ENCODE data around the gene ABCG1. TPM values are rescaled to one million over a fixed set of nuclear protein-coding genes. Genes with fewer than 3 reads are reported as not detected.
A peak's percentile ranks its signal among the peaks of the same experiment; 100 is the strongest.

The ABCG1 gene
- total RNA-seq, 1 experiment from 2014 or later = 20.3 TPM

DNA sequence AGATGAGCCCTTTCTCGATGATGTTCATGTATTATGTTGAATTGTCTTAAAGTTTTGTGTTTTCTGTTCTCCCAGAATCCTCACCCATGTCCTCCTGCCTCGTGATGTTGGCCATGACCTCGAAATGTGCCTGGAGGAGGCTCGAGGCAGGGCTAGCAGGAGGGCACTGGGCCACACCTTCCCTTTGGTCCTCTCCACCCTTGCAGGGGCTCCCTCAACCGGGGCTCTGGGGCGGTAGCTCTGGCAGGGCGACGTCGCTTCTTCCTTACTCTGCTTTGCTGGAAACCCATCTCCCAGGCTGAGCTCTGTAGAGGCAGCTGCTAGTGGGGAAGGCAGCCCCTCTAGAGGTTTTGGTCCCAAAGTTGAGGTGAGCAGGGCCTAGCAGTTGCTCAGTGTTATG, 82.0 kb downstream of the ABCG1 start:
- DNase-seq (ENCODE audit: extremely low read depth, low read depth) = no peak

DNA sequence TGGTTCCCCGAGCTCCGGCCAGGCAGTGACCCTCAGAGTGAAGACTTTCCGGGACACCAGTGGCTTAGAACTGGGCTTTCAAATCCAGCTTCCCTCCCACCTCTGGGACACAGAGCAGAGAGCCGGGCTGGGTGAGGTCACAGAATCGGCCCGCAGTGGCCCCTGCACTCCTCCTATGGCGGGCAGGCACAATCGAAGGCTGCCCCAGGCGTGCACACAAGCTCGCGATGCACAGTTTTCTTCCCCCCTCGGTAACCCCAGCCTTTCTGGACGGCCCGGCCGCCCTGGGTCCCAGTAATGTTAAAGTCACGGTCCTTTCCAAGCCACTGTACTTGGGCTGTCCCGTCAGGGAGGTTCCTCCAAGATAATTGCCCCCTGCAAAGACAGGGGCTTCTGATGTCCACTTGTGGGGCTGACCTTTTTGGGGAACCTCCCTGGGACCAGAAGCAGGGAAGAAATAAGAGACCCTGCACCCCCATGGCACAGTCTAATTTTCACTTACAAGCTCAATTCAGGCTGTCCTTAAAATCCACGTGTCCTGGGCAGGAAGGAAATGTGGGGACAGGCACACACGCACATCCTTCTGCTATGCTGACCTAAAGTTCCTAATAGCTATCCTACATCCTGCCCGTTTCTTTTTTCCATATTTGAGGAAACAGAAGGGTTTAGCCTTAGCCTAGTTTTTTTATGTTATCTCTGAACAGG, 82.6 kb downstream of the ABCG1 start:
- no peak for DNase-seq (ENCODE audit: extremely low read depth, low read depth)

DNA sequence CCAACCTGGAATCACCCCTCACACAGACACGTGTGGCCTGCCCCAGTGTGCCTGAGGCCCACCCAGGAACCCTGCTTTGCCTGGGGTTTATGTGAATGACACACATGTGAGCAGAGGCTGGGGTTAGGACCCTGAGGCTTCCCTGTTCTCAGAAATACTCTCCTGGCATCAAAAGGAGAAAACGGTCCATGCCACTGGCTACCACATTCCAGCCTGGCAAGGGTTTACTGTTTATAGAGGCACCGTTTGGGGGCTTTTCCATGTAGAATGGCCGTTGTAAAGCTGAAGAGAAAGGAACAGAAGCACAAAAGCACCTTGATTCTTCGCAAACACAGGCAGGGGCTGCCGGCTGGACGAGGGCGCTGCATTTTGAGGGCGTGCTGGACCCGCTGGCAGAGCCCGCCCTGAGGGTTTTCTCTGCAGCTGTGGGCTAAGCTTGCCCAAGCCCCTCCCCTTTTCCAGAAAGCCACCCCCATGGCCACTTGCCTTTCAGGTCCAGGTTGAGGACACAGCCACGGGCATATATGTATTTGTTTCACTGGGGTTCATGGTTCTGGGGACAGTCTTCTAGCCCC, 83.2 kb downstream of the ABCG1 start:
- DNase-seq (ENCODE audit: extremely low read depth, low read depth) = no peak

DNA sequence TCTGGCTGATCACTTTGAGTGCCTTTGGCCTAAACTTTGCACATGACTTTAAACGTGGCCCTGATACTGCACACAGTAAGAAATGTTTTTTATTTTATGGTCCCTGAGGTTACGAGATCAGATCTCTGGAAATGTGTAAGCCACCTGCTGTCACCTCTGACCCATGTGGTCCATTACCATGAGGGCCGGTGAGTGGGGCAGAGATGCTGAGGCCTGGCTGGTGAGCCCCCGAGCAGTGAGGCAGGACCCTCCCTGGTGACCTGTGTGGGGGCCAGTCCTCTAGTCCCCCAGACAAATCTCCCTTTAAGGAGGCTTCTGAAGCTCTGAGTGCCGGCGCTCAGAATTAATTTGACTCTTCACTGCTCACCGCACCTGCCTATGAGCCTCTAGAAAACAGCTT, 83.9 kb downstream of the ABCG1 start:
- no peak for DNase-seq (ENCODE audit: extremely low read depth, low read depth)

DNA sequence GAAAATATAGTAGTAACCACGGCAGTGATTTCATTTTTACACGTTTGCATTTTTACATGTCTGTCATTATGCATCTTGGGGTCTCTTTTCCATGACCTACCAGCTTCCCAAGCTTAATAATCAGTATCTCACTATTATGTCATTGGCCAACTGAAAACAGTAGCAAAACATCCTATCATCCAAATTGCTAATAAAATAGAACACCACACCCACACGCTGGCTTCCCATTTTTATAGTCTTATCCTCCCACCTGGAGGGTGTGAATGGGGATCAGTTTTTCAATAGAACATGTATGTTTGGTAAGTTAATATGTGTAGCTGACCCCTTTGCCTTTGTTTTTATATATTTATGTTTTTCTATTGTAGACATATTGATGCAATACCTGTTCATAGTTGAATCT, 84.5 kb downstream of the ABCG1 start:
- no peak for DNase-seq (ENCODE audit: extremely low read depth, low read depth)

DNA sequence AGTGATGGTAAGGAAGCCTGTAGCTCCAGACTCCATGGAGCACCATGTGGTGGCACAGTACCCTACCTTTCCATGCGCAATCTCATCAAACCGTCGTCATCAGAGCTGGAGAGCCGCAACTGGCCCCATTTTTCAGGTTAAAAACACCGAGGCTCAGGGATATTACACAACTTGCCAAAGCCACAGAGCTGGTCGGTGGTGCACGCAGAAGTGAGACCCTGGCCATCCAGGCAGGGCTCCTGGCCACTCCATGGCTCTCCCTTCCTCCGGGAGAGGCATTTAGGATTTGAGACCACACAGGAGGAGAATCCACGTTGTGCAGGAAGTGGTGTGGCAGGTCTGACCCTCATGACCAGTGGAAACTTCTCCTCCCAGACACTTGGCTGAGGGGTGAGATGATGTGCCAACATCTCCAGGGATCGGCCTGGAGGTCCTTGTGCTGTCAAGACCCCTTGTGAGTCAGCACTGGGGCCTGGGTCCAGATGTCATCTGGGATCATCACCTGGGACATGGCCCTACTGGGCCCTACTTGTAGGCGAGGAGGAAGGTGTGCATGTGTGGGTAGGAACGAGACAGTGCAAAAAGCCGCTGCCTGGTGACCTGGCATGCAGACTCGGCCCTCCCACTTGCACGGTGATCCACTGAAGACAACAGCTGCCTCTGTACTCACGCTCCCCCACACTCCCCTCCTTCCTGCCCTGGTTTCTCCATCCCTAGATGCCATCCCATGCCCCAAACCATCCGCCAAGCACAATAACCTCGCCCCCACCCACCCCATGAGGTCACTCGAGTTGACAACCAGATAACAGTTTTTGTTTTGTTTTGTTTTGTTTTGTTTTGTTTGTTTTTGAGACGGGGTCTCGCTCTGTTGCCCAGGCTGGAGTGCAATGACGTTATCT, 85.9 kb downstream of the ABCG1 start:
- DNase-seq (ENCODE audit: extremely low read depth, low read depth) = no peak

DNA sequence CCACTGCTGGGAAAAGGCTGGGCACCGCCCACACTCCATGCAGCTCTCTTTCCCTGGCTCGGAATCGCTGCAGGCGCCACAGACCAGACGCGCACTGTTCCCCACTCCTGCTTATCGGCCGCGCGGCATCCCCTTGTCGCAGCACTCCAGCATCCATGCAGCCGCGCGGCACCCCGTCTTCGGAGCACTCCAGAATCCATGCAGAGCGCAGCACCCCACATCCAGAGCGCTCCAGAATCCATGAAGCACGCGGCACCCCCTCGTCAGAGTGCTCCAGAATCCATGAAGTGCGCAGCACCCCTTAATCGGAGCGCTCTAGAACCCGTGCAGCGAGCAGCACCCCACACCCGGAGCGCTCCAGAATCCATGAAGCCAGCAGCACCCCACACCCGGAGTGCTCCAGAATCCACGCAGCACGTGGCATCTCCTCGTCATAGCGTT, 86.8 kb downstream of the ABCG1 start:
- no peak for DNase-seq (ENCODE audit: extremely low read depth, low read depth)

DNA sequence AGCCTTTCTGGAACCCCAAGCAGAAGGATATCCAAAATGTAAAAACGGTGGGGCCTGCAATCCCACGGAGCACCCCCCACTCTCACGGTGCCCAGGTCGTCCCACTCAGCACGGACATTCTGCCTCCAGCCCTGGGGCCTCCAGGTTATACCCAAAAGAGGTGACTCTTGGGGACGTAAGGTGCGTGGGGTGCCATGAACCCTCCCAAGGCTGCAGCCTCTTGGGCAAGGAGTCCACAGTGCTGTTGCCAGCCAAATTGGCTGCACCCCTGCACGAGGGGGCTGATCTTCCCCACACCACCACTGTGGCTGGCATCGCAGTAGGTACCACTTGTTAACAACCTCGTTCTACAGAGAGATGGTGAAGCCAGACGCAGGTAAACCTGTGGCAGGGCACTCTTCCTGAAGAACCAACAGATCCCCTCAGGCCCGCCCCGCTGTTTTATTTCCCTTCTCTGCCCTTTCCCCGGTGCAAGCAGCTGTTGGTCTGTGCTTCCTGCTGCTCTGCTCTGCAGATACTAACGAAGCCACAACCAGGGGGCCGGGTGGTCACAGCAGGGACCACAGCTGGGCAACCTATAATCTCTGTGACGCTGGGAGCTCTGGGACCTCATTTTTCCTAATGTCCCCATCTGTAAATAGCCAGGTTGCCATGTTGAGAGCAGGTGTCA, 87.6 kb downstream of the ABCG1 start:
- no peak for DNase-seq (ENCODE audit: extremely low read depth, low read depth)

DNA sequence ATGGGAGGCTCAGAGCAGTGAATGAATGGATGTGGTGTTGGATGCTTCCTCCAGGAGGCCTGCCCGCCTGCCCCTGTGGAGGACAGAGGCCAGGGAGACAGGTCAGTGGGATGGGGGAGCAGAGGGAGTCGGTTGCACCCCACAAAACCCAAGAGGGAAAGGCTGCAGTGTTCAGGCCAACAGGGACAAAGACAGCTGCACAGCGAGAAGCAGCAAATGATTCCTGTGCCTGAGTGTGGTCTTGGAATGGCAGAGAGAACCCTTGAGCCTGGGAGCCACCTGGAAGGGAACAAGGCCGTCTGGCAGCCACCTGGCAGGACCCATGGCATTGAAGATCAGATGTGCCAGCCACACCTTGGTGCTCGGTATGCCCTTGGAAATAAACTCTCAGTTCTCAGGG, 88.2 kb downstream of the ABCG1 start:
- DNase-seq (ENCODE audit: extremely low read depth, low read depth) = no peak

DNA sequence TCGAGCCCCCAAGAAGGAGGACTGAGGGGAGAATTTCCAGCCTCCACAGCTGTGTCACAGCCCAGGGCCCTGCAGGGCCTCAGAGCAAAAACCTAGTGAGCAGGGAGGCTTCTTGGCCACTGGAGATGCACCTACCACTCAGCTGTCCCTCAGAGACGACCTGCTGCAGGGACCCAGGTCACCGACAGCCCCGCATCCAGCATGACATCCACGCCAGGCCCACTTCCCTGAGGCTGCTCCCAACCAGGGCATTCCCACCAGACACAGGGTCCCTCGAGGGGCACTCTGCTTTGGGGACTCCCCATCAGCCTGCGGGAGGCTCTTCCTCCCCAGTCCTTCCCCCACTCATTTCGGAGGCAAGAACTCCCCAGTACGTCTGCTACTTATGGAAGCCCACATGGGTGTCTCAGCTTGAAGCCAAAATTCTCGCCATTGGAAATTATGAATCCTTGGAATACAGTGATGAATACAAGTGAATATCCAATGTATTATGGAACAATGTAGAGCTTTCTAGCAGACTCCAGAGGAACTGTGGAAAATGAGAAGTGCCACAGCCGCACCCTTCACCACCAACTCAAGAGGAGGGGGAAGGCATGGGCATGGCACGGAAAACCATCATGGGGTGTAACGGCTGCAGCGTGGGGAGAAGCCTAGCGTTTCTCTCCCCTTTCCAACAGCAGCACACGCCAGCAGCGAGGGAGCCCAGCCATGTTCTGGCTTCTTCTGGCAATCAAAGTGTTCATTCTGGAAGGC, 89.4 kb downstream of the ABCG1 start:
- DNase-seq (ENCODE audit: extremely low read depth, low read depth) = no peak

DNA sequence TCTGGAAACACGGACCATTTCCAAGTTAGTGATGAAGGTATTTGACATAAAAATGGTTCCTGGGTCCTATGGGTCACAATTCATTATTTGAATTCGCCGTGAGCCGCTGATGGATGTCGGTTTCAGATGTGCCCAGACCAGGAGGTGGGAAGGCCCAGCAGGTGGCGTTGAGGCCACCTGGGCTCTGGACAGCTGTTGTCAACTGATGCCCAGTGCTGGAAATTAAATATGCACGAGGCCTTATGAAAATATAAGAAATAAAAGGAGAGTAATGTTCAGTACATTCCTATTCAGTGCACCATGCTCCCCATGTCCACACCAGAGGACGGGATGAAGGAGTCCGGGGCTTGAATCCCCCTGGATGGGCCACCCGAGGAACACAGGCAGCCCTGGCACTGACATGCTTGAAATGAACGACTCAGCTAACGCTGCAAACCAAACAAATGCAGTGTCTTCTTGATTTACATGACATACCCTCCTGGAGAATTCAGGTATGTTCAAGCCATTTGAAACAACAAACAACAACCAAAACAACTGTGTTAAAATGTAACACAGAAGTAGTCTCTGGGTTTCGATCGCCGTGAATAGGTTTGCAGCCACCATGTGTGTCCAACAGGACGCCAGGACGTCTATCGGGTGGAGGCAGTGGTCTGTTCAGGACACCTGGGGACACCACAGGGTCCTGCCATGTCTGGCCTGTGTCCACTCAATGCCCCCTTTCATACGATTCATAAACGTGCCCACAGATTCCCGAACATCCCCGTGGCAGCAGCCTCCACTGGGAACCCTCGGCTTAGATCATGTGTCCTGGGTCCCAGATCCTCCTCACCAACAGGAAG, 90.2 kb downstream of the ABCG1 start:
- no peak for DNase-seq (ENCODE audit: extremely low read depth, low read depth)

DNA sequence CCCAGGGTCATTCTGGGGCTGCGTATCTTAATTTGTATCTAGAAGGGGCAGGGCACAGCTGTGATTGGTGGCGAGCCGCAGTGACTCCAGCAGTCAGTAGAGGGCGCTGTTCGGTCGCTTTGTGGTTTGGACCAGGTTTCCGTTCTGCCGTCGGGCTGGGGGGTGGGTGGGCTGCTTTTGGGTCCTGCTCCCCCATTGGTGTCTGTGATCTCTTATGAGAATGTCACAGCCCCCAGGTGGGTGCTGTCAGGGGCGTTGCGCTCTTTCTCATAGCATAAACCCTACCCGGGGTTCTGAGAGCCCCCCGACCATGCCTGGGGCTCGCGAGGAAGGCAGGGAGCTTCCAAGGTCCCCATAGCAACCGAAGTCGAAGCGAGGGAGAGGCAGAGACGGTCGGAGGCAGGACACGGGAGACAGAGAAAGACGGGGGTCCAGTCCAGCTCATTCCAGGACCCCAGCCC, 90.8 kb downstream of the ABCG1 start:
- DNase-seq (ENCODE audit: extremely low read depth, low read depth) = peak; percentile 21

DNA sequence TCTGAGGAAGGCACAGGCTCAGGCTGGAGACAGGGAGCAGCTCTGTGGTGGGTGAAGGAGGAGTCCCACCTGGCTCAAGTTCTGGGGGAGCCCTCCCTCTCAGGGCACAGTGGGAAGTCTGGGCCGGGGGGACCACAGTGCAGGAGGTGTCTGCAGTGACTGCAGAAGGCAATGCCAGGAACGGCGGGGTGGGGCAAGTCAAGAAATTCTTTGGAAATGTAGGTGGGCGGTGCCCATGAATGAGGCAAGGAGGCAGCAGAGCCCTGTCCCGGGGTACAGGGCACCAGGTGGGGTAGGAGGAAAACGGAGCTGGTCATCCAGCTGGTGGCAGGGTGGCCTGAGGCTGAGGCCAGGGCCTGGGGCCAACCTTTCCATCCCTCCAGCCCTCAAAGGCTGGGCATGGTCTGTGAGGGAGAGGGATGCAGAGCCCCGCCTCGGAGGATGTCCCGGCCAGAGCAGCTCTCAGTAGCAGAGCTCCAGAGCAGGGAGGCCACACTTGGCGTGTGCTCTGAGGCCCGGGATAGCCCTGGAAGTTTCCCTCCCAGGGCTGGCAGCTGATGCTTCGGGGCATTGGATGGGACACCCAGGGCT, 91.6 kb downstream of the ABCG1 start:
- DNase-seq (ENCODE audit: extremely low read depth, low read depth) = no peak

DNA sequence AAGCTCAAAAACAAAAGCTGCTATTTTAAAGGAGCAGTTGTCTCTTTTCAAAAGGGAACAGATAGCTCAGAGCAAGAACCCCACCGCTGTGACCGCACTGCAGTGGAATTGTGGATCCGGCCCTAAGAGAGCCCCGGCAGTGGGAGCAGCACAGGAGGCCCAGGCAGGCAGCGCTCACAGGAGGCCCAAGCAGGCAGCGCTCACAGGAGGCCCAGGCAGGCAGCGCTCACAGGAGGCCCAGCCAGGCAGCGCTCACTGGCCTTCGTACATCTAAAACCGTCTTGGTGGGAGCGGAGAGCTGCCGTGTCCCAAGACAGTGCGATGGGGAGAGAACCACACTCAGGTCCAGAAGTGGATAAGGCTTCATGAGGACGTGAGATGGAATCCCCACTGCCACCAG, 92.2 kb downstream of the ABCG1 start:
- DNase-seq (ENCODE audit: extremely low read depth, low read depth) = no peak

DNA sequence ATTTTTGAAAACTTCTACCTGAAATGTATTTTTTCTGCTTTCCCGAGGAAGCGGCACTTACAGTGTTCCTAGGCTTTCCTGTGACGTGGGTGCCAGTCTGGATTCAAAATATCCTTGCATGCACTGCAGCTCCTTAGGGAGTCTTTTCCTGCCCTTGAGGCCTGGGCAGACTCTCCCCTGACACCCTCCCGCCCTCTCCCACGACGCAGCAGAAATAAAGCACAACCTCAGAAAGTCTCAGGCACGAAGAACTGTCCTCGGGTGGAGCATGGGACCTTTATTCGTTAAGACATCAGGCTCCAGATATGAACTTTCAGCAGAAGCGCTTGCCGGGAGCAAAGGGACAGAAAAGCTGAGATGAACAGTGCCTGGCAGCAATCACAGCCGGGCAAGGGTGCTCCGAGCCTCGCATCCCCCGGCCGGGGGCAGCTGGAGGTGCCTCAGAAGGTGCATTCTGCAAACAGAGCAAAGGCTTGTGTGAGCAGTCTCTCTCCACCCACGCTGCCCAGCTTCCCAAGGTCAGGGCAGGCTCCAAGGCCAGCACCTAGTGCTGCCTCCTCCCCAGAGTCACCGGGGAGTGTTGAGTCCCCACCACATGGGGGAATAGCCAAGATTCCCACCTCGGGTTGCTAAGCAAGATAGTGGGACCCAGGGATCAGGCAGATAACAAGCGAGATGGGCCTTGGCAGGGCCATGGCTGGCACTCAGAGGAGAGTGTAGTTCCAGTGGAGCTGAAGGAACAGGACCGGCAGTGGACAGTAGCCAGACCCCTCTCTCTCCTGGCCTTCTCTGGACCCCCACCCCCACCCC, 93.1 kb downstream of the ABCG1 start:
- DNase-seq (ENCODE audit: extremely low read depth, low read depth) = no peak

DNA sequence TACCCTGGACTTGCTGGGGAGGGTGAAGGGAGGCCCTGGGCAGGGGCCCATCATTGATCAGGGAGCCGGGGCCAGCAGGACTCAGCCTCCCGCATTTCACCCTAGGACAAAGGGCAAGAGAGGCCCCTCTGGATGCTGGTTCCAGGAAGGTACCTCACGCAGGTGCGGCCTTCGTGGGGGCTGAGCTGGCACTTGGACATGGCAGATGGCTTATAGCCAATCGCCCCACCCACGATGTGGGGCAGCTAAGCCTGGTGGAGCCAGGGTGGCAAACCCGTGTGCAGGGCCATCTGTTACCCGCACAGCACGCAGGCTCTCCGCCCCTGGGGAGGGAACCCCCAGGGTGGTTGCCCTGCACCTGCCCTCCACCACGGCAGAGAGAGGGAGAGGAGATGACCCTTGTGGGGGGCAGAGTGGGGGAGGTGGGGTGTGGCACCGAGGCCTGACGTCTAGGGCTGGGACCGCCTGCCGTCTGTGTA, 93.7 kb downstream of the ABCG1 start:
- no peak for DNase-seq (ENCODE audit: extremely low read depth, low read depth)

DNA sequence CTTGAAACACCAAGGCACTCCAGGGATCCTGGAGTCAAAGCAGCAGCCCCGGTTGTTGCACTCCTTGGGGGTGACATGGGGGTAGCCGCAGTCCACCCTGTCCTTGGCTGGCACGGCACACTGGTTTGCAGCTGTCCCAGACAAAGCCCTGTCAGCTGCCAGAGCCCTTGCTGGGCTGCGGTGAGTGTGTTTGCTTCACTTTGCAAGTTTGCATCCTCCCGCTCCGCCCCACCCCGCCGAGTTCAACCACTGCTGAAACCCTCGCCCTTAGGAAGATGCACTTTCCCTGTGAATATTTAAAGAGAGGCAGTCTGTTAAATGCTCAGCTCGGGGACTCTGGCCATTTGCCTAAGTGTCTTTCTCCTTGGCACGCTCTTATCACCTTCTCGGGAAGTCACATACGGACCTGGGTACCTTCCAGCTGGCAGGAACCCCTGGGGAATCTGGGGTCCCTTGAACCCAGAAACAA, 94.6 kb downstream of the ABCG1 start:
- DNase-seq (ENCODE audit: extremely low read depth, low read depth) = no peak

Measured in NCI-H460 (cell line).